NCI-H748 (cell line): ENCODE results near the gene SLC9A9.
A peak's percentile ranks its signal among the peaks of the same experiment; 100 is the strongest.

ENCODE experiments used
- DNase-seq: peaks from one replicate; lab custom pipeline; 2025; ENCODE audit not compliant: unreplicated experiment; lab: John Stamatoyannopoulos, UW

The SLC9A9 gene

GRCh38 chr3:143363276-143363675 lies 485.0 kb downstream of the SLC9A9 start:
- no peak for DNase-seq

DNA sequence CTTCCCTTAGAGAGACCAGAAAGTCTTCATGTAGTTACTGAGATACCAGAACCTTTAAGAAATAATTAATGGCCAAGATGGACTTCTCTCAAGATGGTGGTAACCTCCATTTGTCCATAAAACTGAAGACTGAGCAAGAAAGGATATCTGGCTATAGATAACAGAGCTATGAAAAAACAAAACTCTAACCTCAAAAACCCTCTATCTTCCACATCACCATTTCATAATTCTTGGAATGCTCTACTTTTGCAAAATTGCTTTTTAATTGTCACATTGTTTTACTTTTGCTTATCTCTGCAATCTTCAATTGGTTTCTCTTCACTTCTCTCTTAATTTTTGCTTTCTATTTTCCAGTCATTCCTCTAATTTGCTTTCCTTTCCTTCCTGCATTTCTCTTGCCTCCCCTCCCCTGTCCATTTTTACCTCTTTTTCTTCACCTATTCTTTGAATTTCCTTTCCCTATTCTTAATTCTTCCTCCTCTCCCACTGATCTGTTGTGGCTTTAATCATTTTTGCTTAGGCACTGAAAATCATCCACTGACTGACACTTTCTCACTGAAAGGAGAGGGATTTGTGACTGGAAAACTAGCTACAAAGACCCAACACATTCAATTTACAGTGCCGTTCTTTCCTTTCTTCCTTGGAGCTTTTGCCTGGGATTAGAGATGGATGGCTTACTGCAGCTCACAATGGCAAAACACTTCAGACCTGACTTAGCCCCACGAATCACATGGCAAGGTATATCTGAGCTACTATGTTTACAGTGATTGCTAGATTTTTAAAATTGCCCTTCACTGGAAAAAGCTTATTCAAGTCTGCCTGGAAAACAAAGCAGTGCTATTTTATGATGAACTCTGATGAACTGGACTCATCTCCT lies 485.9 kb downstream of the SLC9A9 start:
- no peak for DNase-seq

DNA sequence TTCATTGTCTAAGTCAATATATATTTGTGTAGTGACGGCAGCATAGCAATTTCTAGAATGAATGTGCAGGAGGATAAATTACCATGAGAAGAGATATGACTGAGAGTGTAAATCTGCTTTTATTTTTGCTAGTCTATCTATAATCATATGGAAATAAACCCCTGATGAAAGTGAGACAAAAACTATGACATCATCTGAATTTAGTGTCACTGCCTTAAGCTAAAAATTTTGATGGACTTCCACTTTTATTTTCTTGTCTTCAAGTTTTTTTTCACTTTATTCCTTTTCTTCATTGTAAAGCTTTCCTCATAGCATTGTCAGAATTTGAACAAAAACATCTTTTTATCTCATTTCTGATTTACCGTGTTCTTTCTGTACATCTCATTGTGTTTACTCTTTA lies 486.7 kb downstream of the SLC9A9 start:
- no peak for DNase-seq

DNA sequence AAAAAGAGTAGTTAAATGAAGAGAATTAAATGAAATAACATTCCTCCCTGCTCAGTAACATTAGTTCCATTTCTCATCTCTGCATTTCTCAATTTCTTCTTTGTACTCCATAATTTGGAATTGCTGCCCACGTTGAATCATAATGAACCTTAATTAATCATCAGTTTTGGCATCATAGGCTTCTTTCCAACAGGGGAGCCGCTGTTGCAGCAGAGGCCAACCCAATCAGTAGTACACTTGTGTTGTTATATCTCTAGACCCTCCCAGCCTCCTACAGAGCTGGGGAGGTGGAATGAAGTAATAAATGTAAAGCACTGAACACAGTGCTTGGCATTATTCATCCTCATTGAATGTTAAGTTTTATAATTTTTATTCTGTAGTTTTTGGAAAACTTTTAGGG lies 488.0 kb downstream of the SLC9A9 start:
- DNase-seq = no peak

- DNase-seq = peak; percentile 92
These were observed 489.3 kb downstream of the SLC9A9 start for GRCh38 chr3:143358793-143359491.

DNA sequence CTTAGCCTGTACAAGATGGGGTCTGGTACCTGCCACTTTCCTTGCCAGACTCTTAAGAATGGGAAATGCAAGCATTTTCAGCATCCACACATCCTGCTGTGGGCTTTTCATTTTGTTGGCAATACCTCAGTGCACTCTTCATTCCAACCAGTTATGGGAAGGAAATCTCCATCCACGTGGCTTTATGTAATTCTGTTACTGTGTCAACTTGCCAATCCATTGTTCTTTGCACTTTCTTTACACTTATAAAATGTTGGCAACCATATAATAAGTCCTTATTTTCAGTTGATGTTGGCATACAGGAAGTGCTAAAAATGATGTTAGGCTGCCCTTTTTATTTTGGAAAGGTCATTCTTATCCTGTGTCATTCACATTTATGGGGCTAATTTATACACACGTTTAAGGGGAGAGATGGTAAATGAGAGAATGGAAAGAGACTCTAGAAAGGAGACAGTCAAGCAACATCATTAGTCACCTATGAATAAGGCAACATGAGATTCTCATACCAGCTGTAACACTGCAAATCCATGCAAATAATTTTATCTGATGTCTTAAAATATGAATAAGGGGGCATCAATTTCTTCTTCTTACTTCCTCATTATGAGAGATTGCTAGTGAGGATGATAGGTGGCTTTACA lies 490.0 kb downstream of the SLC9A9 start:
- peak; percentile 38 for DNase-seq

GRCh38 chr3:143357700-143358099 lies 490.6 kb downstream of the SLC9A9 start:
- no peak for DNase-seq

DNA sequence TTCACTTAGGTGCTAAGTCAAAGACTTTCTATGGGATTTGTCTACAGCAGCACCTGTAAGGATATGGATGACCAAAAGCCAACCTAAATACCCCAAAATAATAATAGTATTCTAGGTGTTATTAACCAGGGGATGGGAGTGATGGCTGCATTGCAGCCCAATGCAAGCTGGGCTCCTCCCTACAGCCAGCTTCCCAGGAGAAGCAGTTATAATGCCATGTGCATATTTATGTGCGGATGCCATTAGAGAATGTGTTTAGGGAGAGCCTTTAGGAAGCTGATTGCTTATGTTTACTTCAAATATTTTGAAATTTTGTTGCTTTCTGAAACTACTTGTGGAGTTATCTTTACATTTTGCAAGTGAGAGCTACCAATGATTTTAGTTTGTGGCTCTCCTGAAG lies 491.4 kb downstream of the SLC9A9 start:
- no peak for DNase-seq

- no peak for DNase-seq
These were observed 493.9 kb downstream of the SLC9A9 start for GRCh38 chr3:143354342-143354741.

DNA sequence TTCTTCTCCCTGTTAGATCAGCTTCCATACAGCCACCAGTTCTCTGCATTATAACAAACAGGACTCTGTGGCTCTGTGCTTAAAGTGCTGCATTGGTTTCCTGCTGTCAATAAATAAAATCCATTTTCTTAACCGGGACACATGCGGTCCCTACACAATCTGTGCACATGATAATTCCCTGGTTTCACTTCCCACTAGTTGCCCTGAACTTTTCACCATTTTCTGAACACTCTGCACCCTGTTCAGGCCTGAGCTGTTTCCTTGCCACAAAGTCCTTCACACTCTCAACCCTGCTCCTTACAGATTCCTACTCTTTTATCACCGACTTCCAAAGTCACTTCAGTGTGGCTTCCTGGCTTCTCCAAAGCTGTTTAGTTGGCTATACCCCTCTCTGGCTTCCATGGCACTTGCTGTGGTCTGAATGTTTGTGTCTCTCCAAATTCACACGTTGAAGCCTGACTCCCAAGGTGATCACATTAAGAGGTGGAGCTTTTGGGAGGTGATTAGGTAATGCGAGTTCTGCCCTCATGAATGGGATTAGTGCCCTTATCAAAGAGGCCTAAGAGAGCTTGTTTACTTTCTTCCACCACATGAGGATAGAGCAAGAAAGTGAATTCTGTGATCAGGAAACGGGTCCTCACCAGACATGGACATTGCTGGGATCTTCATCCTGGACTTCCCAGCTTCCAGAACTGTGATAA lies 495.3 kb downstream of the SLC9A9 start:
- DNase-seq = no peak

GRCh38 chr3:143351895-143352608 lies 496.2 kb downstream of the SLC9A9 start:
- no peak for DNase-seq

GRCh38 chr3:143351354-143351753 lies 496.9 kb downstream of the SLC9A9 start:
- no peak for DNase-seq

- DNase-seq = no peak
These were observed 498.8 kb downstream of the SLC9A9 start for GRCh38 chr3:143349455-143349854.

- DNase-seq = peak; percentile 6
These were observed 499.6 kb downstream of the SLC9A9 start for GRCh38 chr3:143348486-143349327.

DNA sequence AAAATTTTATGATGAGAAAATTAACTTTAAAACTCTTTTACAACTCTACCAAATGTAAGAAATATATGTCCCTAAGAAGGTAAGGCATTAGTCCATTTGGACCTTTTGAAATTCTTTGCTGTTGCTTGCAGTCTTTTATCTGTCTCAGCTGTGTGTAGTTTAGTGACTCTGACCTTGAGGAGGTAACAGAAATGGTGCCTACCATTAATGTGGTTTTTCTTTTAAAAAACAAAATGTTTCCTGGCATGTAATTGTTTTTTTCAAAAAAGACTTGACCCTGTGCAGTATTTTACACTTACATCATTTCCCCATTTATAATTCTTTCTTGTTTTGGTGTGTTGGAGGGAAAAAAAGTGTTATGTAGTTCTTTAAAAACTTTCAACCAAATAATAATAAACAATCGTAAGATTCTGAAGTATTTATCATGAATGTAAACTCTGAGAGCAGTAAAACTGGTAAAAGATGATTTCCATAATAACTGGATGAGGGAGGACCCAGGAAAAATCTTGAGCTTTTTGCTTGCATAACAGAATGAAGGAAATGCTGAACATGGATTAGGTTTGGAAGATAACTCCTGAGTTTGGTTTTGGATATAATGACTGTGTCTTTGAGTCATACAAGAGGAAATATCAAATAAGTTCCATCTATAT lies 503.6 kb downstream of the SLC9A9 start:
- no peak for DNase-seq

- no peak for DNase-seq
These were observed 504.3 kb downstream of the SLC9A9 start for GRCh38 chr3:143343944-143344343.

GRCh38 chr3:143343031-143343430 lies 505.2 kb downstream of the SLC9A9 start:
- DNase-seq = no peak

- DNase-seq = no peak
These were observed 508.8 kb downstream of the SLC9A9 start for GRCh38 chr3:143339451-143339850.

DNA sequence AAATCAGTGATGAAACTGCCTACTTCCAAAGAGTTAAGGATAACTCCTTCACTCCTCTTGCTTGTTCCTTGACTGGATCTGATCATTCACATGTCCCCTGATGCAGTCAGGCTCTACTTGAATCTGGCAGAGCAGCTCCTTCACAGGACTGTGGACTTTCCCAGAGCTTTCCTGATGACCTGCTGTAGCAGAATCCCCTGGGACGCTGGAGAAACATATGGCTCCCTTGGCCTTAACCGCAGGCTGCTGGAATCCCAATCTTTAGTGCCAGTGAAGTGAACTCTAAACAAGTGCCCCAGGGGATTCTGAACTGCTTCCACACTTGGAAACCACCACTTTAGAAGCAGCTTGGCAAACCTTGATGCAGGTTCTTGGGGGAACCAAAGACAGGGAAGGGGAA lies 510.9 kb downstream of the SLC9A9 start:
- DNase-seq = no peak
